ENCODE results near the gene UNC13A. TPM values are rescaled to one million over a fixed set of nuclear protein-coding genes. Genes with fewer than 3 reads are reported as not detected.

UNC13A gene
- total and polyA plus RNA-seq, 2 of the 8 experiments (the other 6 are each of a cell fraction or from before 2014, with no cell fraction given), result 13.1 to 47.6 TPM

GRCh38 chr19:17659996-17660395 lies 28.2 kb downstream of the UNC13A start:
- Histone ChIP-seq H3K79me1 (ENCODE audit: low read depth, low read length) (no peaks in the 10 kb centered on the region), H3K4me3 (ENCODE audit: extremely low read depth in 1 of 4, insufficient read depth in 2 of 4, low read depth in 3 of 4, low read length in 4 of 4) (no peak overlapping the region), H3K9ac (replicated peaks in 1 of 4; ENCODE audit: extremely low read depth in 1 of 4, low read depth in 3 of 4, low read length in 3 of 4) (no peak overlapping the region), H3K36me3 (ENCODE audit: control insufficient read depth in 2 of 4, insufficient read depth in 4 of 4, low read length in 3 of 4) (peaks cover 3 to 37% (median 11%) of the 10 kb centered on the region in 4 experiments; a peak in 7 of 8 replicates), H2BK12ac (ENCODE audit: low read depth, low read length) (no peak overlapping the region), H3K27me3 (replicated peaks in 1 of 4; ENCODE audit: control insufficient read depth in 3 of 4, extremely low read depth in 1 of 4, insufficient read depth in 3 of 4, low read length in 3 of 4) (no peaks in the 10 kb centered on the region), H3K56ac (replicated peaks; ENCODE audit: insufficient read length, low read depth, low read length) (no peak overlapping the region), H2BK15ac (ENCODE audit: low read length) (no peak overlapping the region), H2AK5ac (ENCODE audit: low read depth, low read length) (no peak overlapping the region), H4K5ac (ENCODE audit: insufficient read length, low read depth, low read length) (no peak overlapping the region), H4K8ac (ENCODE audit: extremely low read depth, insufficient read depth, low read length) (no peak overlapping the region), H3K4ac (replicated peaks; ENCODE audit: insufficient read length, low read depth, low read length) (no peak overlapping the region), H3K4me2 (ENCODE audit: insufficient read depth in 1 of 2, low read depth in 2 of 2, low read length in 2 of 2) (no peak overlapping the region), H4K20me1 (replicated peaks in 1 of 2; ENCODE audit: control insufficient read depth in 1 of 2, insufficient read depth in 2 of 2, low read length in 2 of 2) (peaks cover 0 to 6% of the 10 kb centered on the region in 2 experiments), H3K18ac (ENCODE audit: extremely low read depth, low read length) (no peak overlapping the region), H2BK20ac (ENCODE audit: low read length) (no peak overlapping the region), H3K23me2 (ENCODE audit: low read depth, low read length) (no peaks in the 10 kb centered on the region), H4K91ac (replicated peaks; ENCODE audit: insufficient read length, low read length) (no peak overlapping the region), H2AFZ (ENCODE audit: low read length) (no peak overlapping the region), H3K14ac (ENCODE audit: insufficient read length) (no peak overlapping the region), H3K23ac (ENCODE audit: insufficient read length) (no peak overlapping the region), H3K27ac (ENCODE audit: low read depth, low read length) (no peak overlapping the region), H2BK120ac (replicated peaks; ENCODE audit: low read depth, low read length) (no peak overlapping the region), H2BK5ac (ENCODE audit: low read depth, low read length) (no peak overlapping the region), H3K9me3 (ENCODE audit: insufficient read depth in 2 of 2, low read depth in 1 of 2, low read length in 1 of 2) (no peaks in the 10 kb centered on the region; a peak in 1 of 4 replicates), H3K4me1 (replicated peaks in 1 of 4; ENCODE audit: control insufficient read depth in 3 of 4, insufficient read depth in 4 of 4, low read length in 3 of 4) (peaks cover 0 to 3% (median 2%) of the 10 kb centered on the region in 4 experiments; a peak in 3 of 7 replicates), H3K79me2 (ENCODE audit: control insufficient read depth in 1 of 2, insufficient read depth in 2 of 2, low read length in 2 of 2) (no peaks in the 10 kb centered on the region)
- DNase-seq (ENCODE audit: low read depth in 1 of 2, low spot score in 2 of 2) (no peak), FAIRE-seq (no peak)
- ChIA-PET POLR2A (ENCODE audit: partially characterized antibody) (interaction anchor here (0.7 kb wide), 1 partner anchor 9 kb away, joined by 3 read pairs; no protein-coding TSS in a partner anchor), CTCF (ENCODE audit: partially characterized antibody) (interaction anchor here (0.7 kb wide), 1 partner anchor 17 kb away, joined by 3 read pairs; no protein-coding TSS in a partner anchor)
- WGBS, 2 experiments (ENCODE audit: extremely low coverage in 1 of 2, insufficient coverage in 1 of 2, insufficient read length in 1 of 2, insufficient replicate concordance in 2 of 2, low coverage in 1 of 2, low lambda C conversion rate in 2 of 2, missing lambda C conversion rate in 1 of 2), result 97% methylated on average over 7 of the region's 7 CpGs; no CpG with 5 or more reads in 1 of the 2 experiments
- TF ChIP-seq KDM4A (IDR thresholded peaks at IDR 0.05; ENCODE audit: low read depth, low read length, severe bottlenecking), result no peak
- TF ChIP-seq ZNF274 (IDR thresholded peaks at IDR 0.05; ENCODE audit: borderline replicate concordance, extremely low read depth, low read length), result no peak
- no peak for TF ChIP-seq E2F6 (IDR thresholded peaks at IDR 0.05)
- TF ChIP-seq POLR2AphosphoS5 (IDR thresholded peaks at IDR 0.05; ENCODE audit: low read depth, low read length), result no peak
- TF ChIP-seq USF2 (IDR thresholded peaks at IDR 0.05; ENCODE audit: low read length), result no peak
- TF ChIP-seq TEAD4 (IDR thresholded peaks at IDR 0.05; ENCODE audit: low read depth, low read length), result no peak
- no peak for TF ChIP-seq CTCF (IDR thresholded peaks at IDR 0.05; ENCODE audit: control extremely low read depth in 1 of 3, insufficient read depth in 1 of 3, low read depth in 1 of 3, low read length in 3 of 3)
- no peak for TF ChIP-seq GABPA (IDR thresholded peaks at IDR 0.05; ENCODE audit: borderline replicate concordance, insufficient read depth, low read length)
- no peak for TF ChIP-seq EP300 (IDR thresholded peaks at IDR 0.05; ENCODE audit: borderline replicate concordance in 1 of 2, low read depth in 2 of 2, low read length in 2 of 2)
